Lung (tissue), 12 donors: ENCODE data around the gene GLCE. TPM values are rescaled to one million over a fixed set of nuclear protein-coding genes. Genes with fewer than 3 reads are reported as not detected.

Source experiments
- ATAC-seq: fragments of 200-7000 bp; cut with Tn5 transposase; one replicate; pipeline ENCODE4 v1.9.1; 2020; ENCODE audit warnings: moderate number of reproducible peaks; ENCODE audit not compliant: insufficient read depth, low FRiP score
- DNase-seq, 3 donors: peaks; one replicate each; pipeline ENCODE4 v3.0.0-alpha.2; 2013 to 2017
- H3K27ac ChIP-seq, 2 donors: one replicate each; pipeline ENCODE4 v1.5.1; 2013; ENCODE audit warnings: mild to moderate bottlenecking in 2 of 2, moderate library complexity in 2 of 2, control low read depth in 1 of 2, inconsistent platforms in 1 of 2, low read depth in 1 of 2, low read length in 1 of 2
- H3K27me3 ChIP-seq, 3 donors: one replicate each; pipeline ENCODE4 v1.5.1; 2013; ENCODE audit warnings: low read length in 2 of 3; ENCODE audit not compliant: control insufficient read depth in 3 of 3, insufficient read depth in 3 of 3
- H3K36me3 ChIP-seq, 4 donors: one replicate each; pipeline ENCODE4 v1.5.1; 2013; ENCODE audit warnings: low read length in 4 of 4, mild to moderate bottlenecking in 1 of 4, moderate library complexity in 1 of 4; ENCODE audit not compliant: control insufficient read depth in 4 of 4, insufficient read depth in 4 of 4
- H3K4me1 ChIP-seq, 5 donors: one replicate each; pipeline ENCODE4 v1.5.1; 2013; ENCODE audit warnings: low read length in 5 of 5, mild to moderate bottlenecking in 2 of 5, moderate library complexity in 1 of 5; ENCODE audit not compliant: control insufficient read depth in 5 of 5, insufficient read depth in 5 of 5
- H3K4me3 ChIP-seq: one replicate; pipeline ENCODE4 v1.5.1; 2013; ENCODE audit warnings: mild to moderate bottlenecking, control low read depth, moderate library complexity
- H3K9ac ChIP-seq, 2 donors: one replicate each; pipeline ENCODE4 v1.5.1; 2013; ENCODE audit warnings: low read length in 2 of 2, control low read depth in 1 of 2; ENCODE audit not compliant: insufficient read depth in 1 of 2
- H3K9me3 ChIP-seq, 4 donors: one replicate each; pipeline ENCODE4 v1.5.1; 2013; ENCODE audit warnings: low read length in 3 of 4, mild to moderate bottlenecking in 1 of 4, moderate library complexity in 1 of 4; ENCODE audit not compliant: control insufficient read depth in 4 of 4, insufficient read depth in 3 of 4
- CTCF ChIP-seq: IDR thresholded peaks from 2 replicates; pipeline ENCODE4 v1.5.1; 2012; ENCODE audit warnings: mild to moderate bottlenecking; ENCODE audit errors: control extremely low read depth, extremely low read depth
- WGBS, 2 donors: extraction: QIAGEN DNeasy Blood & Tissue Kit; methylation state at CpG; one replicate each; pipeline ENCODE4 v1.1.7; 2013; 5-methylcytosine and 5-hydroxymethylcytosine counted together
- polyA plus RNA-seq, 2 donors: library from polyadenylated mRNA; stranded (reverse); fragments of 200-250 nt; gene quantifications; one replicate each; pipeline ENCODE4 v1.2.1, GENCODE V29; 2013
- total RNA-seq, 2 donors: library from RNA; depleted of rRNA in 1 of 2; stranded (reverse); fragments of >200 nt in 1 of 2; gene quantifications; one replicate each; pipeline ENCODE4 v1.2.1, GENCODE V29; 2014 to 2021
- donor health status: control.
- donor health status: control.
- donor health status: Bipolar disorder and iron deficiency.
- donor health status: healthy.
- donor health status: DM: yes; HTN: yes; CAD: no.

Gene GLCE
- total and polyA plus RNA-seq, 4 donors: 13.5 to 76.7 (median 17.9) TPM

GRCh38 chr15:69275074-69275670 is 114.7 kb downstream of the GLCE start:
- Histone ChIP-seq H3K36me3 (no peaks in the 10 kb centered on the region), H3K9me3 (no peaks in the 10 kb centered on the region), H3K27me3 (no peaks in the 10 kb centered on the region), H3K4me1 (peaks cover 2 to 31% (median 12%) of the 10 kb centered on the region in 5 donors), H3K27ac (no peak overlapping the region), H3K4me3 (no peak overlapping the region), H3K9ac (no peak overlapping the region)
- ATAC-seq (no peak), DNase-seq (peak in 1 of 3 donors; percentile 42)
- TF ChIP-seq CTCF: no peak
- 76 to 92% methylated on average over 4 of the region's 4 CpGs for WGBS, 2 donors

GRCh38 chr15:69275933-69276560 is 115.6 kb downstream of the GLCE start:
- no peak for TF ChIP-seq CTCF
- Histone ChIP-seq H3K27me3 (no peaks in the 10 kb centered on the region), H3K36me3 (no peaks in the 10 kb centered on the region), H3K9me3 (no peaks in the 10 kb centered on the region), H3K9ac (no peak overlapping the region), H3K27ac (no peak overlapping the region), H3K4me1 (peaks cover 2 to 38% (median 12%) of the 10 kb centered on the region in 5 donors), H3K4me3 (no peak overlapping the region)
- WGBS, 2 donors: 75 to 82% methylated on average over 9 of the region's 9 CpGs
- ATAC-seq (no peak), DNase-seq (no peak)

- H3K36me3 ChIP-seq: no peaks in the 10 kb centered on the region
- H3K4me3 ChIP-seq: no peak overlapping the region
- H3K9me3 ChIP-seq: no peaks in the 10 kb centered on the region
- peaks cover 2 to 27% (median 8%) of the 10 kb centered on the region in 5 donors for H3K4me1 ChIP-seq
- H3K27me3 ChIP-seq: no peaks in the 10 kb centered on the region
- H3K9ac ChIP-seq: no peak overlapping the region
- 87 to 93% methylated on average over 9 of the region's 9 CpGs for WGBS, 2 donors
- TF ChIP-seq CTCF: no peak
- no peak overlapping the region for H3K27ac ChIP-seq
- no peak for DNase-seq
- ATAC-seq: no peak
Measured at GRCh38 chr15:69277316-69277715, 116.9 kb downstream of the GLCE start.
